ENCODE measurements around the gene GALNT8. TPM values are rescaled to one million over a fixed set of nuclear protein-coding genes. Genes with fewer than 3 reads are reported as not detected.

The GALNT8 gene
- total RNA-seq, 4 donors from 2014 or later, result 0.84 to 2.5 (median 1.5) TPM

- ATAC-seq (ENCODE audit: low FRiP score) (no peak), DNase-seq (ENCODE audit: low spot score) (no peak)
- TF ChIP-seq, protein P1, sequence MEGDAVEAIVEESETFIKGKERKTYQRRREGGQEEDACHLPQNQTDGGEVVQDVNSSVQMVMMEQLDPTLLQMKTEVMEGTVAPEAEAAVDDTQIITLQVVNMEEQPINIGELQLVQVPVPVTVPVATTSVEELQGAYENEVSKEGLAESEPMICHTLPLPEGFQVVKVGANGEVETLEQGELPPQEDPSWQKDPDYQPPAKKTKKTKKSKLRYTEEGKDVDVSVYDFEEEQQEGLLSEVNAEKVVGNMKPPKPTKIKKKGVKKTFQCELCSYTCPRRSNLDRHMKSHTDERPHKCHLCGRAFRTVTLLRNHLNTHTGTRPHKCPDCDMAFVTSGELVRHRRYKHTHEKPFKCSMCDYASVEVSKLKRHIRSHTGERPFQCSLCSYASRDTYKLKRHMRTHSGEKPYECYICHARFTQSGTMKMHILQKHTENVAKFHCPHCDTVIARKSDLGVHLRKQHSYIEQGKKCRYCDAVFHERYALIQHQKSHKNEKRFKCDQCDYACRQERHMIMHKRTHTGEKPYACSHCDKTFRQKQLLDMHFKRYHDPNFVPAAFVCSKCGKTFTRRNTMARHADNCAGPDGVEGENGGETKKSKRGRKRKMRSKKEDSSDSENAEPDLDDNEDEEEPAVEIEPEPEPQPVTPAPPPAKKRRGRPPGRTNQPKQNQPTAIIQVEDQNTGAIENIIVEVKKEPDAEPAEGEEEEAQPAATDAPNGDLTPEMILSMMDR (IDR thresholded peaks at IDR 0.05), result no peak
Observed at GRCh38 chr12:4812624-4813327, 92.6 kb downstream of the GALNT8 start.

GRCh38 chr12:4813741-4814140, 93.5 kb downstream of the GALNT8 start:
- TF ChIP-seq, protein P1 (IDR thresholded peaks at IDR 0.05), result no peak
- ATAC-seq (ENCODE audit: low FRiP score) (no peak), DNase-seq (ENCODE audit: low spot score) (no peak)

GRCh38 chr12:4814485-4814884, 94.3 kb downstream of the GALNT8 start:
- TF ChIP-seq, protein P1 (IDR thresholded peaks at IDR 0.05), result no peak
- ATAC-seq (ENCODE audit: low FRiP score) (no peak), DNase-seq (ENCODE audit: low spot score) (no peak)

GRCh38 chr12:4816744-4817525, 96.7 kb downstream of the GALNT8 start:
- ATAC-seq (ENCODE audit: low FRiP score), result no peak
- DNase-seq (ENCODE audit: low spot score), result no peak
- TF ChIP-seq, protein P1 (IDR thresholded peaks at IDR 0.05), result no peak

DNA sequence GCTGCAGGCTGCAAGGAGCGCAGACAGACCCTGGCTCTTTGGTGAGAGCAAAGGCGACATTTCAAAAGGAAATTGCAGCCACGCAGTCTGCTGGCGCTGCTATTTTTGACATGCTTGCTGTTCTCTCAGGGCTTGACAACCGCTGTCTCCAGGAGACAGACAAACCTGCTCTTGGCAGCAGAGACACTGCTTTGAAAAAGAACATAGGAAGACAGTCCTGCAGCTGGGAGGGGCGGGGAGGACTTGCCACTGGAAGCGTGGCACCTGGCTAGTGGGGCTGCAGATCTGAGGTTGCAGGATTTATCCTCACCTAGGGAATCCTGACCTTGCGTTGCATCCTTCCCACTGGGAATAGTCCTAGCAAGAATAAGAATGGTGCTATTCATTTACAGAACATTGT, 97.7 kb downstream of the GALNT8 start:
- ATAC-seq (ENCODE audit: low FRiP score) (no peak), DNase-seq (ENCODE audit: low spot score) (no peak)
- TF ChIP-seq, protein P1 (IDR thresholded peaks at IDR 0.05), result no peak

DNA sequence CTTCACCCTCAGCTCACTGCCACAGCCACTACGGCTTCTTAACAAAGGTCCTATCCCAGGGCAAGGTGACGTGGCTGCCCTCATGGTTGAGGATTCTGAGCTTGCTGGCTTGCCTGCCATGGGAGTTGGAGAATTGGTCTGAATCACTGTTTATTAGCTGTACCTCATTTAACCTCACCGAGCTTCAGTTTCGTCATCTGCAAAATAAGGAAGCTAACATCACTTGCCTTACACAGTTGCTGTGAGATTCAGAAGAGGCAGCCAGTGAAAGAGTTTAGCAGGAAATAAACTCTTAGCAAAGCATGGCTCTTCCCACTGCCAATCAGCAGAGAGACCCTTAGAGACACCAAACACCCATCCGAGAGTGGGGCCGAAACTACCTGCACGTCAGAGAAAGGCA, 99.5 kb downstream of the GALNT8 start:
- TF ChIP-seq, protein P1 (IDR thresholded peaks at IDR 0.05), result no peak
- ATAC-seq (ENCODE audit: low FRiP score) (no peak), DNase-seq (ENCODE audit: low spot score) (no peak)

Data from omental fat pad (tissue), 4 donors.